GM12864 (cell line): ENCODE data around the gene DBH.

Experiments used
- DNase-seq: peaks from one replicate; pipeline ENCODE4 v3.0.0-alpha.2; 2011; ENCODE audit warnings: low read depth
- H3K4me3 ChIP-seq: 2 replicates; pipeline ENCODE4 v1.5.1; 2011; ENCODE audit warnings: mild to moderate bottlenecking, low read depth, low read length, control low read depth
- TF ChIP-seq, protein P1 (sequence below): IDR thresholded peaks from 2 replicates; pipeline ENCODE4 v1.5.1; 2011; ENCODE audit warnings: low read depth, mild to moderate bottlenecking, moderate library complexity, low read length, control low read depth, inconsistent platforms; ENCODE audit errors: missing control alignments

The DBH gene

DNA sequence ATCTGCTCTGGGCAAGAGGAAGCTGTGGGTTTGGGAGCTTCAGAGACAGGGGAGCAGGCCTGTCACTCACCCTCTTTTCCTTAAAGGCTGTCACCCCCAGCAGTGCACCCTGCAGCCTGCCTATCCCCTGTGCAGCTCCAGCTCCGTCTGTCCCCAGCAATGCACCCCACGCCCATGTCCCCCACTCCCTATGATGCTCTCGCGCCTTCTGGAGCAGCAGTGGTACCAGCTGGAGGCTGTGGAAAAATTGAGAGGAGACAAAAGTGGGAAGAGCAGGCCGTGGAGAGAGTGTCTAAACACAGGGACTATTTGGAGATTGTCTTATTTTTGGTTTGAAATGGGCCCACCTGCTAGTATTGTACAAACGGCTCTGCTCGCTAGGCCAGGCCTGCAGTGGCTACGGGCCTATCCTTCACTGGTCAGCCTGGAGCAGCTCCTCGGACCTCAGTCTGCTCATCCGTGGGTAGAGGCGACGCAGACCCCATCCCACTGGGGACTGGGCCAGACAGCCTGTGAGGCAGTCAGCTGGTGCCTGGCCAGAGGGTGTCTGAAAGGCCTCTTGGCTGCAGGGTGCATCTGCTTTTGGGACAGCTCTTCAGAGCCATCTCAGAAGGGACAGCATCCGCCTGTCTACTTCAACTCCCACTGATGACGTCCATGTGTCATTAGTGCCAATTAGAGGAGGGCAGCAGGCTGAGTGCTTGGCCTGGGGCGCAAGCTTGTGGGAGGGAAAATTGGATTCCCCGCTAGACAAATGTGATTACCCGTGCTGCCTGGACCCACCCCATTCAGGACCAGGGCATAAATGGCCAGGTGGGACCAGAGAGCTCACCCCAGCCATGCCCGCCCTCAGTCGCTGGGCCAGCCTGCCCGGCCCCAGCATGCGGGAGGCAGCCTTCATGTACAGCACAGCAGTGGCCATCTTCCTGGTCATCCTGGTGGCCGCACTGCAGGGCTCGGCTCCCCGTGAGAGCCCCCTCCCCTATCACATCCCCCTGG is at the start of gene DBH:
DBH (plus strand) TSS at position 831 of the 999 bp plus-strand sequence; CDS start at position 840, 9 bp downstream.
- no peak within 1 kb of the TSS for H3K4me3 ChIP-seq
- TF ChIP-seq, protein P1, sequence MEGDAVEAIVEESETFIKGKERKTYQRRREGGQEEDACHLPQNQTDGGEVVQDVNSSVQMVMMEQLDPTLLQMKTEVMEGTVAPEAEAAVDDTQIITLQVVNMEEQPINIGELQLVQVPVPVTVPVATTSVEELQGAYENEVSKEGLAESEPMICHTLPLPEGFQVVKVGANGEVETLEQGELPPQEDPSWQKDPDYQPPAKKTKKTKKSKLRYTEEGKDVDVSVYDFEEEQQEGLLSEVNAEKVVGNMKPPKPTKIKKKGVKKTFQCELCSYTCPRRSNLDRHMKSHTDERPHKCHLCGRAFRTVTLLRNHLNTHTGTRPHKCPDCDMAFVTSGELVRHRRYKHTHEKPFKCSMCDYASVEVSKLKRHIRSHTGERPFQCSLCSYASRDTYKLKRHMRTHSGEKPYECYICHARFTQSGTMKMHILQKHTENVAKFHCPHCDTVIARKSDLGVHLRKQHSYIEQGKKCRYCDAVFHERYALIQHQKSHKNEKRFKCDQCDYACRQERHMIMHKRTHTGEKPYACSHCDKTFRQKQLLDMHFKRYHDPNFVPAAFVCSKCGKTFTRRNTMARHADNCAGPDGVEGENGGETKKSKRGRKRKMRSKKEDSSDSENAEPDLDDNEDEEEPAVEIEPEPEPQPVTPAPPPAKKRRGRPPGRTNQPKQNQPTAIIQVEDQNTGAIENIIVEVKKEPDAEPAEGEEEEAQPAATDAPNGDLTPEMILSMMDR, result no peak
- no peak for DNase-seq

DNA sequence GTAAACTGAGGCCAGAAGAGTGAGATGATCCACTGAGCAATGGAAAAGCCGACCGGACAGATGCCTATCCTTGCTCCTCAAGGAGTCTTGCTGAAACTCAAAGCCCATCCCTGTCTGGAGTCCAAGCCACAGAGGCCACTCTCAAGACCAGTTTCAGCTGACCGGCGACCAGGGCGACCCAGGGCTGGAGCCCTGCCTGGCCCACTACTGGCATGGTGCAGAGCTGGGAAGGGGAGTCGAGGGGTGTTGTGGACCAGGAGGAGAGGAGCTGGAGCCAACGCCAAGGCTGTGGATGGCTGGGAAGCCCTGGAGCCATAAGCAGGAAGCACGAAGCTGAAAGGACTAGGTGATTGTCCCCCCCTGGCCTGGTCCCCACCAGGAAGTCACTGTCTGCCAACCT is 49.1 kb upstream of the DBH start:
- DNase-seq, result no peak
- H3K4me3 ChIP-seq, result no peak overlapping the region
- TF ChIP-seq, protein P1, result no peak

DNA sequence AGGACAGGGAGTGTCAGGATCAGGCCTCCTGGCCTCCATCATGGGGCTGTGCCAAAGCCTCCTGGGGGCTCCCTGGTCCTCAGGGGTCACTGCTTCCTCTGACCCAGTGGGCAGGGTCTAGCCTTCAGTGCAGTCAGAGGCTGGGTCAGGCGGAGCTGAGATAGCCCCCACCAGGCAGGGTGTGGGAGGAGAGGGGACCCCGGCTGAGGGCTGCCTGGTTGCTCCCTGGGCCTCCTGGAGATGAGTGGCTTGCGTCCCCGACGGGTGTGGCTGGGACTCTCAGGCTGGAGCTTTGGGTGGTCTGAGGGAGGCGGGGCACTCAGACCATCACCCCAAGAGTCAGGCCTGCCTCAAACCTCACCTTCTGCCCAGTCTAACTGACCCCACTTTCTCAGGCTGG is 48.7 kb upstream of the DBH start:
- H3K4me3 ChIP-seq, result no peak overlapping the region
- TF ChIP-seq, protein P1, result no peak
- DNase-seq, result no peak

DNA sequence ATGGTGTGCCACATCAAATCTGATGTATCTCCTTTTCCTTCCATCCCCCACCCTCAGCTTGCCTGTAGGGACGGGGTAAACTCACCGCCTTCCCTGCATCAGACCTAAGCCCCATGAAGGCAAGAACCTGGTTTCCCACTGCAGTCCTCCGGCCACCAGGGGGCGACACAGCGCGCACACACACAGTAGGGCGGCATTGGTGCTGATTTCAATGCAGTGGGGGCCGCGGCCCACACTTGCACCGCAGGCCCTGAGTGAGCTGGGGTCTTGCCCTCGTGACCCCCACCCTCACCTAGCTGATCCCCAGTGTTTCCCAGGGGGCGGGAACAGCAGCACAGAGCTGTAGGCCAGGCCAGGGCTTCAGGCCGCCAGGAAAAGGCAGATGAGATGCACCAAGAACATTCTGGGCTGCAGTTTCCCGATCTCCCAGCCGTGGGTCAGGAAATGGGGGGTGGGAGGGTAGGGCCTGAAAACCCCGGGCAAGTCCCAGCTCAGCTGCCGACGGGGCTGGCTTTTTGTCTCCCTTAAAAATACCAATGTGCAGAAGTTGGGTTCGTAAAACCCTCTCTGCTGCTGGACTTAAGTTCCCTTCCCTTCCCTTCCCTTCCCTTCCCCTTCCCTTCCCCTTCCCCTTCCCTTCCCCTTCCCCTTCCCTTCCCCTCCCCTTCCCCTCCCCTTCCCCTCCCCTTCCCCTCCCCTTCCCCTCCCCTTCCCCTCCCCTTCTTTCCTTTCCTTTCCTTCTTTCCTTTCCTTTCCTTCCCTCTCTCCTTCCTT is 46.5 kb upstream of the DBH start:
- no peak overlapping the region for H3K4me3 ChIP-seq
- no peak for DNase-seq
- TF ChIP-seq, protein P1, result peak; percentile 67

DNA sequence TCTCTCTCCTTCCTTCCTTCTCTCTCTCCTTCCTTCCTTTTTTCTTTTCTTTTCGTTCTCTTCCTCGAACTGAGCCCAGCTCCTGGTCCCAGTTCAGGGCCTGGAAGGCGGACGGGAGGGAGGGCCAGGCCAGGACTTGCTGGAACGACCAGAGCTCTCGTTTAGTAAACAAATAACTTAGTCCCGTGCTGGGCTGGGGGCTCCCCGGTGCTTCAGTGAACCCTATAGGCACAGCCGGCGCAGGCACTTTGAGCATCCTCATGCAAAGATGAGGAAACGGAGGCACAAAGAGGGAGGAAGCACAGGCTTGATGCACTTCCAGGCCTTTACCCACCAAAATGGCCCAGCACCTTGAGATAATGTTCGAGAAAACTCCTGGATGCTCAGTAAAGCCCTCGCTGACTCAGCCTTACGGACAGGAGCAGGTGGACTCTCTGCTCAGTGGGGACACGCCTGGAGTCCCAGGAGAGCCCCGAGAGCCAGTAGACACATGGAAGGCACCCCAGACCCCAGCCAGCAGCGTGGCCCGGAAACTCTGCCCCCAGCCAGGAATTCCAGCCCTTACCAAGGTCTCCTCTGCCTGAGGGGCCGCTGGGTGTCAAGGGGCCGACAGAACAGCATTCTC is 45.8 kb upstream of the DBH start:
- DNase-seq, result no peak
- H3K4me3 ChIP-seq, result no peak overlapping the region
- TF ChIP-seq, protein P1, result no peak

DNA sequence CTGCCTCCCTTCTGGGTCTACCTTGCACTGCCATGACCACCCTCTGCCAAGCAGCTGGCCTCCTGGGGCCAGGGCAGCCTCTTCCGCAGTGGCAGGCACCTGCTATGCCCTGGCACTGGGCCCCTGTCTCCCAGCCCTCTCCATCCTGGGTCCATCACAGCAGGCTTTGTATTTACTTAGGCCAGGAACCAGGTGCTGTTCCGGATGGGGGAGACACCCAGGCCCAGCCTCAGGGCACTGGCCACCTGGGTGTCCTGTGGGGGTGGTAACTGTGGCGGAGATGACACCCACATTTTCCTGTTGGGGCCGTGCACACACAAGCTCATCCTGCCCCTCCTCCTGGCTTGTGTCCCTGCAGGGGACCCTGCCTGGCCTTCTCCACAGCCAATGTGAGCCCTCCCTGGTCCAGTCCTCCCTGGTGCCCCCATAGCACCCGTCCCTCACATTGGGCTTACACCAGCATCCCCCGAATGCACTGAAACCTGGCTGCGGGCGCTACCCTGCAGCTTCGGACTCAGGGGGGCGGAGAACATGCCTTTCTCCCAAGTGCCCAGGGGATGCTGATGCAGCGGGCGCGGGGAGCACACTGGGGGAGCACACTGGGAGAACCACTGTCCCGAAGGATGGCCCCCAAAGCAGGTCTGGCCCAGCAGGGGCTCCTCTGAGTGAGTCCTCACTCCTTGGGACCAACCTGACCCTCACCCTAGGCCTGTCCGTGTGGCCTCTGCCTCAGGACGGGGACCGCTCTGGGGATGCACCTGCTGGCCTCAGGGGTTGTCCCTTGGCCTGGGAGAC is 44.9 kb upstream of the DBH start:
- no peak overlapping the region for H3K4me3 ChIP-seq
- DNase-seq, result no peak
- TF ChIP-seq, protein P1, result no peak
